Adrenal gland (tissue), 12 donors: ENCODE data around the gene SGPL1. TPM values are rescaled to one million over a fixed set of nuclear protein-coding genes. Genes with fewer than 3 reads are reported as not detected.

Experiments used
- DNase-seq, 7 donors: peaks; one replicate each; pipeline ENCODE4 v3.0.0-alpha.2; 2019 to 2020
- H3K27ac ChIP-seq, 5 donors: fragments of 200-600 bp; sonication (generic) in 4 of 5; 1 replicate in 3 of 5; 2 replicates in 2 of 5; pipeline versions ENCODE4 v1.5.1 to v1.8.0; 2016 to 2020; ENCODE audit warnings: mild to moderate bottlenecking in 1 of 5
- H3K27me3 ChIP-seq: fragments of 200-600 bp; 2 replicates; pipeline ENCODE4 v1.8.0; 2021
- H3K36me3 ChIP-seq, 2 donors: fragments of 200-600 bp; replicated peaks in 1 of 2; 1 replicate in 1 of 2; 2 replicates in 1 of 2; pipeline versions ENCODE4 v1.5.1 to v1.8.0; 2018 to 2022
- H3K4me1 ChIP-seq, 2 donors: fragments of 200-600 bp; replicated peaks in 1 of 2; 1 replicate in 1 of 2; 2 replicates in 1 of 2; pipeline versions ENCODE4 v1.5.1 to v1.8.0; 2018 to 2021
- H3K4me3 ChIP-seq, 4 donors: fragments of 200-600 bp; sonication (generic) in 3 of 4; one replicate each; pipeline ENCODE4 v1.5.1; 2016 to 2018
- H3K9me3 ChIP-seq, 3 donors: fragments of 200-600 bp; sonication (generic) in 1 of 3; replicated peaks in 1 of 3; 1 replicate in 2 of 3; 2 replicates in 1 of 3; pipeline versions ENCODE4 v1.5.1 to v1.8.0; 2016 to 2021
- CTCF ChIP-seq, 6 experiments: fragments of 450-650 bp in 4 of 6; fragments of 200-600 bp in 2 of 6; sonication (generic) in 1 of 6; IDR thresholded peaks; 1 replicate in 5 of 6; 2 replicates in 1 of 6; pipeline versions ENCODE4 v1.5.1 to v1.8.0; 2016 to 2021; ENCODE audit warnings: antibody characterized with exemption in 6 of 6, mild to moderate bottlenecking in 2 of 6, moderate library complexity in 1 of 6
- POLR2A ChIP-seq, 2 donors: fragments of 450-650 bp; IDR thresholded peaks; one replicate each; pipeline ENCODE4 v1.6.1; 2017; ENCODE audit warnings: antibody characterized with exemption in 2 of 2, mild to moderate bottlenecking in 2 of 2, moderate library complexity in 1 of 2
- WGBS, 4 donors: extraction: QIAGEN DNeasy Blood & Tissue Kit in 2 of 4; methylation state at CpG; one replicate each; pipeline versions ENCODE4 v1.1.5 to v1.1.7; 2013 to 2017; 5-methylcytosine and 5-hydroxymethylcytosine counted together
- intact Hi-C, 2 donors: fragments of 100-400 bp; cut with DNase I; formaldehyde crosslinking; loops; one replicate each; pipeline versions ENCODE4 v1.14.1 to v1.15.0; 2022 to 2023
- polyA plus RNA-seq, 3 donors: library from polyadenylated mRNA; stranded (reverse); fragments of 200-250 nt in 2 of 3; fragments of 350-450 nt in 1 of 3; fragmentation: Illumina TruSeq in 1 of 3; extraction: RNeasy Lipid Tissue Mini Kit (QIAGEN cat#74804) in 1 of 3; gene quantifications; one replicate each; pipeline ENCODE4 v1.2.3, GENCODE V29; 2013 to 2014
- total RNA-seq, 9 donors: library from RNA; depleted of rRNA in 4 of 9; stranded (reverse); fragments of >200 nt in 4 of 9; fragments of 120-200 nt in 1 of 9; fragmentation: NEBNext Ultra II Directional in 1 of 9; extraction: Animal tissue kit (Norgen Biotek cat#: 25700) in 1 of 9; gene quantifications; one replicate each; pipeline versions ENCODE4 v1.1.0 to v1.2.4, GENCODE V29; 2013 to 2023
- donor health status: healthy with polysubstance abuse.
- donor health status: Bipolar disorder and iron deficiency.
- donor health status: DM: yes; HTN: yes; CAD: no.
- donor health status: DM: no; HTN: no; CAD: no.
- donor health status: DM: no; HTN: no; CAD: no.
- donor health status: DM: yes; HTN: yes; CAD: no.

Gene SGPL1
- total and polyA plus RNA-seq, 12 donors, result 8.7 to 47.9 (median 33.2) TPM

DNA sequence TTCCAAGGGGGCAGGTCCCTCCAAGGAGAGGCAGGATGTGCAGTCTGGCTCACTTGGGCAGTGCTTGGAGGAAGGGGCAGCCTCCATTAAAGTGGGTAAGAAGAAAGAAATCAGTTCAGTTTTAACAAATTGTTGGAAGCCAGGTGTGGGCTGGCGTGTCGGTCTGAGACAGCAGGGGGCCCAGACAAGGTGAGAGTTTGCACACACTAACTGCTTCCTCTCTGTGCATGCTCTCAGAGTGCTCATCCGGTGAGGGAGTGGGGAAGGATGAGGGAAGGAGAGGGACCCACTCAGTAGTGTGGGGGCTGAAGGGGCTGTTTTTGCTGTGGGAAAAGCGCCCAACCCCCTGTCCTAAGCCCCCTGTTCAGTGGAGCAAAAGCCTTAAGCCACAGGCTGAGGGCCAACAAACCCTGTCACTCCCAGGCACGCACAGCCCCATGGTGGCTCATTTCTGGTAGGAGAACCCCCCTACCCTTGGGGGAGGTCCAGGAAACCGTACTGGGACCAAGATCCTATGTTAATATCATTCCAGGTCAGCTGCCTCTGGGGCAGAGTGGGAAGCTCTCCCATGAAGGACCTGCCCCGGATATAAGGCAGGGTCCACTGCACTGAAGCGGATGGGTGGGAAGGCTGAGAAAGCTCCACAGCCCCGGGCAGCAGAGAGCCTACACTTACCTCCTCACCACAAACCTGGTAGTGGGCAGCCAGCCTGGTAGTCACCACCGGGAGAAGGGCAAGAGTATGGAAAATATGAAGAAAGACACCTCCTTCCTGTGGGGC lies 77.7 kb downstream of the SGPL1 start:
- Histone ChIP-seq H3K27me3 (no peaks in the 10 kb centered on the region), H3K36me3 (no peaks in the 10 kb centered on the region), H3K9me3 (no peaks in the 10 kb centered on the region), H3K4me3 (no peak overlapping the region), H3K27ac (no peak overlapping the region), H3K4me1 (peaks cover 9 to 18% of the 10 kb centered on the region in 2 donors)
- no peak for TF ChIP-seq CTCF (IDR thresholded peaks at IDR 0.05)
- no peak for TF ChIP-seq POLR2A (IDR thresholded peaks at IDR 0.05)
- intact Hi-C loops, result no loop called here
- peak in 2 of 7 donors; percentile 7 to 8 for DNase-seq
- WGBS, 4 donors, result 84 to 91% (median 86%) methylated on average over 10 of the region's 10 CpGs

DNA sequence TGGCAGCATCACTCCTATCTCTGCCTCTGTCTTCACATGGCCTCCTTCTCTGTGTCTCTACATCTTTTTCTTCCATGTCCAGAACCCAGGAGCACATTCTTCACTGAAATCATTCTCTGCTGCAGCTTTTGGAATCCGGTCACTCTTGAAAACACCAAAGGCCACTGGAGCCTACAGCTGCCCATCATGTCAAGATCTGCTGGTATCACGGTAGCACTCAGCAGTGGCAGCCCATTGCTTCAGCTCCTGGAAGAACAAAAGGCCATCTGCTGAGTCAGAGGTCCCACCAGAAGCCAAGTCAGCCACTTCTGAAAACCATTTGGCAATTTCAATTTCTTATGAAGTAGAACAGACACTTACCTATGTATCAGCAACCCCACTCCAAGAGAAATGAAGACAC lies 78.7 kb downstream of the SGPL1 start:
- H3K4me1 ChIP-seq, result peaks cover 4 to 10% of the 10 kb centered on the region in 2 donors
- no peaks in the 10 kb centered on the region for H3K27me3 ChIP-seq
- H3K9me3 ChIP-seq, result no peaks in the 10 kb centered on the region
- H3K4me3 ChIP-seq, result no peak overlapping the region
- intact Hi-C loops, result no loop called here
- no peaks in the 10 kb centered on the region for H3K36me3 ChIP-seq
- WGBS, 4 donors, result 88 to 100% (median 93%) methylated on average over 2 of the region's 2 CpGs
- no peak for TF ChIP-seq CTCF (IDR thresholded peaks at IDR 0.05)
- TF ChIP-seq POLR2A (IDR thresholded peaks at IDR 0.05), result no peak
- no peak overlapping the region for H3K27ac ChIP-seq
- peak in 1 of 7 donors; percentile 13 for DNase-seq

- Histone ChIP-seq H3K4me1 (no peaks in the 10 kb centered on the region), H3K4me3 (no peak overlapping the region), H3K9me3 (no peaks in the 10 kb centered on the region), H3K36me3 (no peaks in the 10 kb centered on the region), H3K27me3 (no peaks in the 10 kb centered on the region), H3K27ac (no peak overlapping the region)
- WGBS, 4 donors, result 92 to 100% (median 96%) methylated on average over 1 of the region's 1 CpG
- intact Hi-C loops, result no loop called here
- DNase-seq, result peak in 2 of 7 donors; percentile 5 to 11
- TF ChIP-seq CTCF (IDR thresholded peaks at IDR 0.05) (no peak), POLR2A (IDR thresholded peaks at IDR 0.05) (no peak)
These were observed 80.8 kb downstream of the SGPL1 start for GRCh38 chr10:70896551-70896950.

- H3K27ac ChIP-seq, result no peak overlapping the region
- TF ChIP-seq POLR2A (IDR thresholded peaks at IDR 0.05) (no peak), CTCF (IDR thresholded peaks at IDR 0.05) (no peak)
- H3K9me3 ChIP-seq, result no peaks in the 10 kb centered on the region
- DNase-seq, result no peak
- WGBS, 4 donors, result 90 to 95% (median 94%) methylated on average over 3 of the region's 3 CpGs
- no peak overlapping the region for H3K4me3 ChIP-seq
- no peaks in the 10 kb centered on the region for H3K4me1 ChIP-seq
- no peaks in the 10 kb centered on the region for H3K27me3 ChIP-seq
- no peaks in the 10 kb centered on the region for H3K36me3 ChIP-seq
- intact Hi-C loops, result no loop called here
These were observed 82.9 kb downstream of the SGPL1 start for GRCh38 chr10:70898687-70899086.
